ENCODE data around the gene LSG1.
"Not testable (repeated sequence)": the region's sequence is repeated elsewhere in the genome, so short reads cannot be mapped to it uniquely, and the experiment has no call there.

DNA sequence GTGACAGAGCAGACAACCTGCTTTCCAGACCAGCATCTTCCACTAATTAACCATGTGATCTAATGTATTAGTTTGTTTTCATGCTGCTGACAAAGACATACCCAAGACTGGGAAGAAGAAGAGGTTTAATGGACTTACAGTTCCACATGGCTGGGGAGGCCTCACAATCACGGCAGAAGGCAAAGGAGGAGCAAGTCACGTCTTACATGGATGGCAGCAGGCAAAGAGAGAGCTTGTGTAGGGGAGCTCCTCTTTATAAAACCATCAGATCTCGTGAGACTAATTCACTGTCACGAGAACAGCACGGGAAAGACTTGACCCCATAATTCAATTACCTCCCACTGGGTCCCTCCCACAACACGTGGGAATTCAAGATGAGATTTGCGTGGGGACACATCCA, 66.7 kb downstream of the LSG1 start:
- TF ChIP-seq POLR2A, CTCF (IDR thresholded peaks at IDR 0.05): not testable (repeated sequence)
